HAP-1 (cell line): ENCODE measurements around the gene SEC11C.

Source experiments
- DNase-seq, 2 experiments: peaks; one replicate each; pipeline ENCODE4 v3.0.0-alpha.2; 2016 to 2020; ENCODE audit warnings: low spot score in 2 of 2
- H3K27me3 ChIP-seq: fragments of 250-450 bp; sonication (Bioruptor Pico); 2 replicates; pipeline ENCODE4 v1.5.1; 2020; ENCODE audit warnings: low read depth, mild to moderate bottlenecking, moderate library complexity
- H3K36me3 ChIP-seq: fragments of 250-450 bp; sonication (Bioruptor Pico); replicated peaks from 2 replicates; pipeline ENCODE4 v1.5.1; 2020; ENCODE audit warnings: mild to moderate bottlenecking
- H3K4me1 ChIP-seq: fragments of 250-450 bp; sonication (Bioruptor Pico); 2 replicates; pipeline ENCODE4 v1.5.1; 2020; ENCODE audit warnings: mild to moderate bottlenecking
- H3K4me3 ChIP-seq: fragments of 250-450 bp; sonication (Bioruptor Pico); 2 replicates; pipeline ENCODE4 v1.5.1; 2020; ENCODE audit warnings: mild to moderate bottlenecking, moderate library complexity
- H3K9me3 ChIP-seq: fragments of 250-450 bp; sonication (Bioruptor Pico); 2 replicates; pipeline ENCODE4 v1.5.1; 2020; ENCODE audit warnings: mild to moderate bottlenecking, moderate library complexity
- in situ Hi-C: fragments of 300-500 bp; cut with MboI; formaldehyde crosslinking; loops from 3 replicates; pipeline ENCODE4 v1.14.3; 2020; ENCODE audit warnings: low sequenced_read_pairs, inconsistent platforms, mixed read lengths

Gene SEC11C

GRCh38 chr18:59207506-59207905 lies 67.8 kb downstream of the SEC11C start:
- Histone ChIP-seq H3K27me3 (no peaks in the 10 kb centered on the region), H3K9me3 (no peaks in the 10 kb centered on the region), H3K36me3 (no peaks in the 10 kb centered on the region), H3K4me3 (no peak overlapping the region), H3K4me1 (no peaks in the 10 kb centered on the region)
- in situ Hi-C loops: no loop called here
- DNase-seq: no peak
